ENCODE data around the gene KCNB1.
"Not testable (repeated sequence)": the region's sequence is repeated elsewhere in the genome, so short reads cannot be mapped to it uniquely, and the experiment has no call there.

The KCNB1 gene

DNA sequence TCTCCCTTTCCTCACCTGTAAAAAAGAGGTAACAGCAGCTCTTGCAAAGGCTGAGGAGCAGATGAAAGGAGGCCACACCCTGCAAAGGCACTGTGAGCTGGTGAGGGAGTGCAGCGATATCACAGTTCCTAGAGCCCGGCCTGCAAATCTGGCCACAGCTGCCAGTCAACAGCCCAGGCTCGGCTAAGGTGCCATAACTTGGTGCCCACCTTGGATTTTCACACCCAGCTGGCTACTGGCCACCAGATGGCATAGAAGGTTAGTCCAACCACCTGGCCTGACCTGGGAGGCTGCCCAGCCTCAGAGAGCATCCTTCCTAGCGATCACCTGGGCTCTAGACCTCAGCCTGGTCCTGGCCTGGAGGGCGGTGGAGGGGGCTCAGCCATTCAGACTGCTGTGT is 46.8 kb downstream of the KCNB1 start:
- no peak for DNase-seq (ENCODE audit: low read depth in 3 of 3)

DNA sequence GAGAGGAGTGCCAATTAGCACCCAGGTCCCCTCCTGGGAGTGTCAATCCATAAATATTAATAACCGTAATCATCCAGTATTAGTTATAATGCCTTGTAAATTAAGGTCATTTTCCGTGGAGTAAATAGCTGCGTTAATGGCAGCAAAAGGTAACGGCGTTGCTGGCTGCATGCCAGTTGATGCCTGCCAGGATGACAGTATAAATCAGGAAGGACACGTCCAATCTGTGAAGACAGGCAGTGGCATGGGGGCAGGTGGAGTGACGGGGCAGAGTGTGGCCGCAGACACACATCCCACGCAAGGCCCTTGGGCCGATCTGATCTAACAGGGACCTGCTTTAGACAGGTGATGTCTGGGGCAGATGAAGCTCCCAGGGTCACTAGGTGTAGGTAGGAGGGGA is 49.1 kb downstream of the KCNB1 start:
- DNase-seq (ENCODE audit: low read depth in 3 of 3): no peak

DNA sequence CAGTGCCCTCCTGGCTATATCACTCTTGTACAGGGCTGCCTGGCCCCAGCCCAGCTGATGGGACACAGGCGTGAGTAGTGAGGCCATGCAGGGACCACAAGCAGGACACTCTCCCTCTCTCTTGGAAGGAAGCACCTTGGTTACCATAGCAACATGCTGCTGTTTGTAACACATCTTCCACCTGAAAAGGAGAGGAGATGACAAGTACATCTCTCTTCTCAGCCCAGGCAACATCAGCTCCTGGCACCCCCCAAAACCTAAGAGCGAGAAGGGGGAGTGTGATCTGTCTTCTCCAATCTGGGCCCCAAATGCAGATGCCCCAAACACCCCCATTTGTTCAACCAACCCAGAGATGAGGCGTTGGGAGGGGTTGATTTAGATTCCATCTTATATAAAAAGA is 49.9 kb downstream of the KCNB1 start:
- no peak for DNase-seq (ENCODE audit: low read depth in 3 of 3)

DNA sequence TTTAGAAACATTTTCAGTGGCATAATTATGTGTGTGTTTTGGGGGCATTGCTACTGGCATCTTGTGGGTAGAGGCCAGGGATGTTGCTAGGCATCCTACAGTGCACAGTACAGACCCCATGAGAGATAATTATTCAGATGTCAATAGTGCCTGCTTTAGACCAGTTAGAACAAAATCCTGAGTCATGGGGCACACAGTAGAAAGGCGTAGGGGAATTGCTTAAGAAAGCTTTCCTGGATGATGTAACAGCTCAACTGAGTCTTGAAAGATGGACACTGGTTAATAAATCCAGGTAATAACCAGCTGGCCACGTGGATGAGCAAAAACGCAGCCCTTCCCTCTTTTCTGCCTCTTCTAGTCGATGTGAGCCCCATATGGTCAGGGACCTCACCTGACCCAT is 51.1 kb downstream of the KCNB1 start:
- no peak for DNase-seq (ENCODE audit: low read depth in 3 of 3)

DNA sequence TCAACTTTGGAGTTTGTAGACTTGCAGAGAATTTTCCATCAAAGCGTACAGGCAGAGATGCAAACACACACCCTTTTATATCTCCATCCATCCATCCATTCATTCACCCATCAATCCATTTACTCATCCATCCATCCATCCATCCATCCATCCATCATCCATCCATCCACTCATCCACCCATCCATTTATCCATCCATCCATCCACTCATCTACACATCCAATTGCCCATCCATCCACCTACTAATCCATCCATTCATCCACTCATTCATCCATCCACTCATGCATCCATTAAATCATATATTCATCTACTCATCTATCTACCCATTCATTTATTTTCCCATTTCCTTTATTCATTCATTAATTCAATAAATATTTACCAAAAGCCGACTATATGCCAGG is 52.1 kb downstream of the KCNB1 start:
- DNase-seq (ENCODE audit: low read depth in 3 of 3): no peak

DNA sequence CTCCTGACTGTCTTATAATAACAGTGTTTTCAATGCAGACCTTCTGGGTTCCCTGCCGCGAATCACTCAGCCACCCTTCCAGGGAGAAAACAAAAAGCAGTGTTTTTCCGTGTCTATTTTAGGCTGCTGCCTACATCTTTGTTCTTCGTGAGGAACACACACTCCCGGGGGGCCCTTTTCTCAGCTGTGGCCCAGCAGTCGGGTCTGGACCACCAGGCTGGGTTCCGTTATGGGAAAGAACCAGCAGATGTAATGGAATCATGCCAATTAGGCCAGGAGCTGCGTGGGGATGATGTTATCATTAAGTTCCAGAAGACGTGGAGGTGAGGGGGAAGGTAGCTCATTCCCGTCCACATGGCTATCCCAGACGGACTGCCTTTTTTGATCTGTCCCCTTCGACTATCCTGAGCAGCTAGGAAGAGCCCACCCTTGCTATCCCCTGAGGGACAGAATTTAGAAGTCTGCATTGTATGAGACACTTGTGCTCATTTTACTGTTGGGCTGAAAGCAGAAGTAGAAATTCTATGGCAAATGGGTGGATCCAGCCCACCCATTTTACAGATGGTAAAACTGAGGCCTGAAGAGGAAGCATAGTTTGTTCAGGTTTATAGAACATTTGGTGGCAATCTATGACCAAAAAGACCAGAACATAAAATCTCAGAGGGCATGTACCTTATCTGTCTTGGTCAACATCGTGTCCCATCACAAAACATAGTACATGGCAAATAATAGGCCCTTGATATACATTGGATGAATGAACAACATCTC is 54.5 kb downstream of the KCNB1 start:
- no peak for DNase-seq (ENCODE audit: low read depth in 3 of 3)

DNA sequence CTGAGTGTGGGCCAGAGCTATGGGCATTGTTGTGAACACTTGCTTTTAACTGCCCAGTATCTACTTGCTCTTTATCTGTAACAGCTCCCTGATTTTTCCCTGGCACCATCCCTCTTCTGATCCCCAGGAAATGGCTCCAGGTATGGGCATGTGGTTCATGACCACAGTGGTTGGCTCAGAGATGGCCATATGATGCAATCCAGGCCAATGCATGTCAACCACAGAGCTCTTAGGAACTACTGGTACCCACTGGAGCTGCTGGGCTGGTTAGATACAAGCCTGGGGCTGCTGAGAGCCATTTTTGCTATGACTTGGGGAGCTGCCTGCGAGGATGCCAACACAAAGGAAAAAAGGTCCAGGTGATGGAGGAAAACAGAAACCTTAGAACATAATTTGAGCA is 55.6 kb downstream of the KCNB1 start:
- DNase-seq (ENCODE audit: low read depth in 3 of 3): no peak

DNA sequence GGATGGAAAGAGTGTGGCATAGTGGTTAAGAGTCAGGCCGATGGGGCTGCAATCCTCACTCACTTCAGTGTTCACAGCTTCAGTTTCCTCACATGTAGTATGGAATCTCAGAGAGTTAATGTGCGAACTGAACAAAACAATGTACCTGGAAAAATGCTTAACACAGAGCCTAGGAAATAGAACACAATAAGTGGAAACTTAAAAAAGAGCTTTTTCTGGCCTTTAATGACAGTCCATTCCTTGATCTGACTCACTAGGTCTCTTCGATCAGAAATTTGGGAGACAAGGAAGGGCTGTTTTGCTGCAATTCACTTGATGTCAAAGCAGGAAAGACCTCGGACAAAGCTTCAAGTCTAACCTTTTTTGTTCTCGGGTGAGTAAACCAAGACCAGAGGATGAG is 56.1 kb downstream of the KCNB1 start:
- no peak for DNase-seq (ENCODE audit: low read depth in 3 of 3)

DNA sequence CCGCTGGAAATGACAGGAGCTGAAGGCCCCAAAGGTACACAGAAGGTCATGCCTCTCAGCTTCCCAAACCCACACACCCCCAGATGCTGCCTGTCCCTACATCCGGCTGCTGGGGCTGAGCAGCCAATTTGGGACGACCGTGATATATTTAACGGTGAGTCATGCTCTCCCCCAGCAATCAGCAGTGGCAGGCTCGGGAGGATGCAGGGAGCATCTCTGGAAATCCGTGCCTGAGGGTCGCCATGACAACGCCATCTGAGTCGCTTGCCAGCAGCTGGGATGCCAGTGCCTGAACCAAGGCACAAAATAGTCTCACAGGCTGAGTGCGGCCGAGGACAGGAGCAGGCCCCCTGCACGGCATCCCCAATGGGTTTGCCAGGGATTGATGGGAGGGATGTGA is 57.9 kb downstream of the KCNB1 start:
- no peak for DNase-seq (ENCODE audit: low read depth in 3 of 3)

DNA sequence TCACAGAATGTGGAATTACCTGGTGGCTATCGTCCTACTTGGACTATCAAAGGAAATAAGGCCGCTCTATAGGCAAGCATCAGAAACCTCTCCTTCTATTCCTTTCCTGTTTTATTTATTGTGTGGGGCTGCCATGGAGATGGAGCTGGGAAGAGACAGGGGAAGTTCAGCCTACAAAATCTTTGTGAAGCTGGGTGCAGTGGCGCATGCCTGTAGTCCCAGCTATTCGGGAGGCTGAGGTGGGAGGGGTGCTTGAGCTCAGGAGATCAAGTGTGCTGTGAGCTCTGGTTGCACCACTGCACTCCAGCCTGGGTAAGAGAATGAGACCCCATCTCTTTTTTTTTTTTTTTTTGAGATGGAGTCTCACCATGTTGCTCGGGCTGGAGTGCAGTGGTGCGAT is 60.3 kb downstream of the KCNB1 start:
- no peak for DNase-seq (ENCODE audit: low read depth in 3 of 3)

DNA sequence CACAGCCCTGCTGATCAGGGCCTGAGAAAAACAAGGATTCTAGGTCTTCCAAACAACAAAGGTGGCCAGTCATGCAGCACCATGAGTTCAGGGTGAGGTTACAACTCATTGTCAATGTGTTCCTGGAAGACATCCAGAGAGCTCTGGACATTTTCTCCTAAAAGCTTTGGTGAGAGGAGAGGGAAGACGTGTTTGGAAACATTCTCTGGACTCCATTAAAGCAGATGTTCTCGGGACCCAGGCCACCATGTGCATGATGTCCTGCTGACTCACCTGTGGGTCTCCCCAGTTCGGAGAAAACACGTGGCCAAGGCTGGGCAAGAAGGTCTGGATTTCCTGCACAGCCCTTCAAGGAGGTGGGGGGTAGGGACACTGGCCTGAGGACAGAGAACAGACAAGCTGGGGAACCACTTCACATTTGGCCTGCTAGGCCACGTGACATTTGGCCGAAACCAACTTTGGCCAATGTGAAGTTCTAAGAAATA is 61.6 kb downstream of the KCNB1 start:
- no peak for DNase-seq (ENCODE audit: low read depth in 3 of 3)

DNA sequence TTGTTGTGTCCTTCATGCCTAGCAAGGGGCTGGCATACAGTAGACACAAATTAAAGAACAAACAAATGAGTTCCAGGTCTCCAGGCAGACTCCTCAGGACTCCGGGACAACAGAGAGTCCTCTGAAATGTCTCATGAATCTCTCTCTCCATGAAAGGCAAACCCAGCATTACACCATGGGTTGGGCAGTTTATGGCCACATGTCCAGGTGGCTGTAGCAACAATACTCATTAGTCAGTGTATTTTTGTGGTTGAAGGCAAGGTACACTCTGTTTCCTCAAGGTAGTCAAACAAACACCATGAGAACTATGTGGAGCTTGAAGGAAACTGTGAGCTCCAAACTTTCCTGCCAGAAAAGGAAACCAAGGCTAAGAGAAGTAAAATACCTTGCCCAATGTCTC is 62.2 kb downstream of the KCNB1 start:
- no peak for DNase-seq (ENCODE audit: low read depth in 3 of 3)

DNA sequence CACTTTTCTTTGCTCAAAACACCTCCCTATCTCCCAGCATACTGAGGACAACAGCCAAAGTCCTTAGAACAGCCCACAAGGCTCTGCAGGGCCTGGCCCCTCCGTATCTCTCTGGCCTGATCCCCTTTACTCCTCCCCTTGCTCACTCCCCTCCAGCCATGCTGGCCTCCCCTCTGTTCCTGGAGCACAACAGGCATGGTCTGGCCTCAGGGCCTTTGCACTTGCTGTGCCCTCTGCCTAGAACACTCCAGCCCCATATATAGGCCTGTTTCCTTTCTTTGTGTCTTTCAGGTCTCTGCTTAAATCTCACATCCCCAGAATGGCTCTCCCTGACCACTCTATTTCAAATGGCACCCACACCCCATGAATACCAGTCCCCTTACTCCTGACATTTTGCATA is 62.7 kb downstream of the KCNB1 start:
- no peak for DNase-seq (ENCODE audit: low read depth in 3 of 3)

DNA sequence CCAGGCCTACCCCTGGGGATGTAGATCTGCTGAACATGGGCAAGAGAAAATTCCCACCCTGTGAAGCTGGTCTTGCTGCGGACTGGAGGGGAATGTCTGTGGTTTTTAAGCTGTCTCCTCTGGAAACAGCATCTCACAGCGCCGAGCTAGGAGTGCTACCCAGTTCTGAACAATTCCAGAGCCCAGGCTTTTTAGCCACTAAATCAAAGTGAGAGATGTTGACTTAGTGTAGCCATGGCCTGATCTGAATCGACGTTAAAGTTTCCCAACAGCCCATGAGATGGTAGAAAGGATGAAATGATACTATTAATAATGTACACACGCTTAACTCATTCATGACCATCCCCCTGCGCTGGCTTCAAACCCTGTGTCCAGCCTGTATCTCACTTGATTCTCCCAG is 63.7 kb downstream of the KCNB1 start:
- no peak for DNase-seq (ENCODE audit: low read depth in 3 of 3)

DNA sequence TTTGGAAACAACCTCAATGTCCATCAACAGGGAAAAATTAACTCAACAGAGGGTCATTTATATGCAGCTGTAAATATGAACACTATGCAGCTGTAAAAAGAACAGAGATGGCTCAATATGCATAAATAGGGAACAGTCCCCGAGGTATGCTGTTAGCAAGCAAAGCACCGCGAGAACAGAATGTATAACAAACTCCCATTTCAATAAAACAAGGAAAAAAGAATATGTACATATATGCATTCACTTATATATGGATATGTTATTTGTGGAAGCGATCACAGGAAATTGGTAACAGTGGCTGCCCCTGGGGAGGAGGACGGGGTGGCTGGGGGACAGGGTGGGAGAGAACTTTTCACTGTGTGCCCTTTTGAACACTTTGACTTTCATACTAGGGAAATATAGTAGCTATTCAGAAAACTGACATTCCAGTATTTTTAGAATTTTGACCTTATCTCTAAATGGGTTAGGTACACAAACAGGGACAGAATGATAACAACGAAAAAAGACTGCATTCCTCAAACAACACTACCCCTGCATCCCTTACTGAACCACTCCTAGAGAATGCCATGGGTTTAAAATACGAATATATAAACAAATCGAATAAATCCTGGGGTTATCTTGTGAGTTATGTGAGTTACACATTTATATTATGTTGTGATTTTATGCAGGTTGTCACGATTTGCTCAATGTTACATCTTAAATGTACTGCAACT is 64.5 kb downstream of the KCNB1 start:
- no peak for DNase-seq (ENCODE audit: low read depth in 3 of 3)

DNA sequence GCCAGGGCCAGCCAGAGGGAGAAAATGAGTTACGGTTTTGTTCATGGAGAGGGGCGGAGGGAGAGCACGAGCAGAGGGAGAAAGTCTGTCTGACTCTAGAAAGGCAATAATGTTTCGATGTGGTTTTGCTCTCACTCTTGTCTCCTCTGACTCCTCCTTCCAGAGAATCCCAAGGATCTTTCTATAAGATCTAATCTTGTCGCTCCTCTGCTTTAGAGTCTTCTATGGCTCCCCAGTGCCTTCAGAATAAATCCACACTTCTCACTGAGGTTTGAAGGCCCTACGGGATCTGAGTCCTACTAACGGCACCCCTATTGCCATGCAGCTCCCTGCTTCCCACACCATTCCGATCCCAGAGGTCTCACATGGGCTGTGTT is 66.8 kb downstream of the KCNB1 start:
- no peak for DNase-seq (ENCODE audit: low read depth in 3 of 3)

DNA sequence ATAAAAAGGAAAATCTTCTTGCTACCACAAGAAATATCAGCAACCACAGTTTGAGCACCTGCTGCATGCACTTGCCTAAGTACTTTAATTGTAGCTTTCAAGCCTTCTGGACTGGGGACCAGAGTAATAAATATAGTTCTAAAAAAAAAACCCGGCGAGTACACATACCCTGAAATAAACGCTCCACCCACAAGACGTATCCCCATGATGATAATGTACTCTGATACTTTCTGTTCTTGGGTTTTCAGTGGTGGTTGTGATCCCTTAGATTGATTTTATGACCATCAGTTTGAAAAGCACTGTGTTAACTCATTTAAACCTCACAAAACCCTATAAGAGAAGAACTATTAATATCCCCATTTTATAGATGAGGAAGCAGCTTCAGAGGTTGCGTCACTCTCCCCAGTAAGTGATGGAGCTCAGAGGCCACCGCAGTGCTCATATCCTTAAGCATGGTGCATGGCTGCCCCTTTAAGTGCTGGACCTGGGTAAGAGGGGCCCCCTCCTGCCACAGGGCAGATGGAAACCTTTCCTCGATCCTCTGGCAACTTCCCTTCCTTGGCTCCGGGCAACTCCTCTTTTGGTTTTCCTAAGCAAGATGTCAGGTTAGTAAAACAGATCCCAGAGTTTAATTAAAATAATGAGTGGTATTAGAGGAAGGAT is 67.3 kb downstream of the KCNB1 start:
- no peak for DNase-seq (ENCODE audit: low read depth in 3 of 3)

DNA sequence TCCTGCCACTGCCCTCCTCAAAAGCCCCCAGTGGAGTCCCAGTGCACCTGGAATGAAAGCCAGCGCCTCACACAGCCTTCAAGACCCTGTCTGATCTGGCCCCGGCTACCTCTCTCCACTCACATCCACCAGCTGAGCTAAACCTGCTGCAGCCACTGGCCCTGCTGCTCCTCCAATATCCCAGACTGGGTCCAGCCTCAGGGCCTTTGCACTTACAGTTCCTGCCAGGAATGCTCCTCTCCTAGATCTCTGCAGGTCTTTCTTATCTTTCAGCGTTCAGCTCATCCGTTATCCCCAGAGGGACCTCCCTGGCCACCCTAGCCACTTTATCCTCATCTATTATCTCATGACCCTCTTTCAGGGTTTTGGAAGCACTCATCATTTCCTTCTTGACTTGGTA is 68.8 kb downstream of the KCNB1 start:
- no peak for DNase-seq (ENCODE audit: low read depth in 3 of 3)

DNA sequence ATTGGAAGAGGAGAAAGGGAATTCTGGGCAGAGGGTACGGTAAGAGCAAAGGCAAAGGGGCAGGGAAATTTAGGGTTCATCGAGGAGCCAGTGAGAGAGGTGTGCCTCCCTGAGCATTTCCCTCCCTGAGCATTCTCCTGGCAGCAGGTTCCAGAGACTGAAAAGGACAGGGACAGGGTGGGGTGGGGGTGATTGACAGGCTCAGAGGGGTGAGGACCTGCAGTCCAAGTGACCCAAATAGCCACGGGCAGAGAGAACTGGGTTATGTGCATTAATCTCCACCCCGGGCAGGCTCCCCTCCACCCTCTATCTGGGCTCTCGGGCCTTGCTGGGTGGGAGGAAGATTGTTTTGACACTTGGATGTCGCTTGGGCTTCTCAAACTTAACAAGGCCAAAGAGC is 69.5 kb downstream of the KCNB1 start:
- no peak for DNase-seq (ENCODE audit: low read depth in 3 of 3)

DNA sequence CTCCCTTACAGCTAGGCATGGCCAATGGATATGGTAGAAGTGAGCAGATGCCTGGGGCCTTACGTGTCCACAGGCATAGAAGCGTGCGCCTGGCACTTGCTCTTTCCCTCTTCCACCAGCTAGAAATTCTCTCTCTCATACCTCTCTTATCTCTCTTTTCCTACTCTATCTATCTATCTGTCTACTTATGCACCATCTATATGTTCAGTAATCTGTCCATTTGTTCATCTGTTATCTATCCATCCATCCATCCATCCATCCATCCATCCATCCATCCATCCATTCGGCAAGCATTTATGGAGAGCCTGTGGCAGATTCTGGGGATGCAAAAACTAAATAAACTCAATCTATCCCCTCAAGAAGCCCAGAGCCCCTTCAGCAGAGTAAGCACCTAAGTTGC is 70.2 kb downstream of the KCNB1 start:
- no peak for DNase-seq (ENCODE audit: low read depth in 3 of 3)

DNA sequence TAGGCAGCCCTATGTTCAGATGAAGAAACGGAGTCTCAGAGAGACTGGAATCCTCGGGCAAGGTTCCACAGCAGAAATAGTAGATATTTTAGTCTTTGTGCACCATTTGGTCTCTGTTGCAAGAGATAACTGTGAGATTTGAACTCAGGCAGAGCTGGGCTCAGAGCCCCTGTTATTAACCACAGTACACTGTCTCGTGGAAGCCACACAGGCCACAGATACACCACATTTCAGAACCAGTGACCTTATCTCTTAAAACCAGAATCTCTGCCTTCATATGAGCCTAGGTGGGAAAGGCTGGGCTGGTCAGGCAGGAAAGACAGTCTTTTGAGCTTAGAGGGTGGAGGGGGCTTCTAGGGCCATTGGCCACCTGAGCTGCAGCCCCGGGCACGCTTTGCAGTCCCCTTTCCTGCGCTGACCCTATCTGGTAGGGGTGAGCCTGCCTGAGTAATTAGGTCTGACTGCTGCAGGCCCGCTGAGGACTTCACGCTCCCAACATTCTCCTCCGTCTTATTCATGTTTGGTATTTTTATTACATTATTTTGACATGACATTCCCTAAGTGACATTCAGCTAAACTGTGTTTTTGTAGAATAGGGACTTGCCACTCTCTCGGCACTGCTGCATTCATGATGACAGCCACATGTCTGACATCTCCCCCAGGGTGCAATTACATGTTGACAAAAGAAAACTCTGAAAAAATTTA is 71.1 kb downstream of the KCNB1 start:
- no peak for DNase-seq (ENCODE audit: low read depth in 3 of 3)

DNA sequence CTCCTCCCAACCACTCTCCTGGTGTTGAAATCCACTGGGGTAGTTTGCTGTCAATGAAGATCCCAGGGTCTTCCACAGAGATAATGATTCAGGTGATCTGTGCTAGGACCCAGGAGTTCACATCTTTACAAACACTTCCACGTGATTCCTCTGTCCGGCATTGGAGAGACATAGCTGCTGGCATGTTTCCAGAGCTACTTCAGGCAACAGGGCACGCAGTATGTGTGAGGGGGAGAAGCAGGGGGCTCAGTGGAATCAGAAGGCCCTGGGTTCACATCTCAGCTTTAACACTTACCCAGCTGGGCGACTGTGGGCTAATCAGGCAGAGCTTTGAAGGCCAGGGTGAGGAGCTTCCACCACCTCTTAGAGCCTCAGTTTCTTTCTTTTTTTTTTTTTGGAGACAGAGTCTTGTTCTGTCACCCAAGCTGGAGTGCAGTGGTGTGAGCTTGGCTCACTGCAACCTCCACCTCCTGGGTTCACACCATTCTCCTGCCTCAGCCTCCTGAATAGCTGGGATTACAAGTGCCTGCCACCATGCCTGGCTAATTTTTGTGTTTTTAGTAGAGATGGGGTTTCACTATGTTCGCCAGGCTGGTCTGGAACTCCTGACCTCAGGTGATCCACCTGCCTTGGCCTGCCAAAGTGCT is 72.4 kb downstream of the KCNB1 start:
- DNase-seq (ENCODE audit: low read depth in 3 of 3): not testable (repeated sequence)
